IMR-90 (cell line): Measurements from ENCODE around the gene TNK2. TPM values are rescaled to one million over a fixed set of nuclear protein-coding genes. Genes with fewer than 3 reads are reported as not detected.

Experiments used
- ATAC-seq: fragments of 200-7000 bp; cut with Tn5 transposase; 2 replicates; pipeline ENCODE4 v1.9.1; 2020; ENCODE audit warnings: low read depth, mild to moderate bottlenecking, moderate library complexity
- BruUV-seq: library from RNA; stranded (reverse); fragments of 400-500 nt; replicated peaks from 2 replicates; lab custom pipeline; 2021; lab: Mats Ljungman, UMichigan
- CTCF ChIA-PET: fragments of 300-600 bp; formaldehyde crosslinking; extraction: SDS; loops from one replicate; lab custom pipeline; 2021; ENCODE audit warnings: antibody characterized with exemption; lab: Yijun Ruan, JAX
- POLR2A ChIA-PET: fragments of 300-600 bp; sonication (Branson Sonifier 250); formaldehyde crosslinking; loops from one replicate; lab custom pipeline; 2022; ENCODE audit warnings: antibody characterized with exemption; ENCODE audit not compliant: unreplicated experiment; lab: Charles Lee
- DNase-seq: peaks from one replicate; pipeline ENCODE4 v3.0.0; 2013
- H2AFZ ChIP-seq: replicated peaks from 2 replicates; pipeline ENCODE3; 2013; ENCODE audit warnings: low read length, mild to moderate bottlenecking; ENCODE audit not compliant: poor library complexity
- H2AK5ac ChIP-seq: 2 replicates; pipeline ENCODE4 v1.6.1; 2013; ENCODE audit warnings: low read depth, low read length, inconsistent platforms
- H2AK9ac ChIP-seq: replicated peaks from 2 replicates; pipeline ENCODE3; 2013; ENCODE audit warnings: mild to moderate bottlenecking, low read depth, low read length, moderate library complexity; ENCODE audit not compliant: poor library complexity
- H2BK120ac ChIP-seq: 2 replicates; pipeline ENCODE4 v1.6.1; 2013; ENCODE audit warnings: low read depth, low read length, inconsistent platforms
- H2BK15ac ChIP-seq: 3 replicates; pipeline ENCODE4 v1.6.1; 2013; ENCODE audit warnings: low read depth, low read length, inconsistent platforms
- H2BK20ac ChIP-seq: 2 replicates; pipeline ENCODE4 v1.6.1; 2013; ENCODE audit warnings: low read depth, mild to moderate bottlenecking, inconsistent platforms, low read length, moderate library complexity
- H2BK5ac ChIP-seq: 2 replicates; pipeline ENCODE4 v1.6.1; 2013; ENCODE audit warnings: mild to moderate bottlenecking, low read depth, low read length, inconsistent platforms; ENCODE audit not compliant: poor library complexity, severe bottlenecking
- H3K14ac ChIP-seq: replicated peaks from 2 replicates; pipeline ENCODE4 v1.6.1; 2013; ENCODE audit warnings: low read depth, low read length, inconsistent platforms
- H3K18ac ChIP-seq: 2 replicates; pipeline ENCODE4 v1.6.1; 2013; ENCODE audit warnings: low read depth, low read length, control low read depth
- H3K23ac ChIP-seq: 2 replicates; pipeline ENCODE4 v1.6.1; 2013; ENCODE audit warnings: low read depth, low read length, inconsistent platforms
- H3K27ac ChIP-seq: 2 replicates; pipeline ENCODE4 v1.5.1; 2013; ENCODE audit warnings: mild to moderate bottlenecking, control low read depth, low read length; ENCODE audit not compliant: insufficient read depth
- H3K27me3 ChIP-seq: 2 replicates; pipeline ENCODE4 v1.6.1; 2013; ENCODE audit warnings: low read length; ENCODE audit not compliant: control insufficient read depth, insufficient read depth
- H3K36me3 ChIP-seq: 2 replicates; pipeline ENCODE4 v1.6.1; 2013; ENCODE audit warnings: low read length, mixed read lengths; ENCODE audit not compliant: control insufficient read depth, insufficient read depth
- H3K4ac ChIP-seq: 2 replicates; pipeline ENCODE4 v1.6.1; 2013; ENCODE audit warnings: low read depth, low read length, inconsistent platforms
- H3K4me1 ChIP-seq: 2 replicates; pipeline ENCODE4 v1.6.1; 2013; ENCODE audit warnings: low read length, mixed read lengths; ENCODE audit not compliant: control insufficient read depth, insufficient read depth
- H3K4me2 ChIP-seq: 2 replicates; pipeline ENCODE4 v1.6.1; 2013; ENCODE audit warnings: low read depth, mild to moderate bottlenecking, control low read depth, low read length, moderate library complexity
- H3K4me3 ChIP-seq: 2 replicates; pipeline ENCODE4 v1.5.1; 2013; ENCODE audit warnings: low read depth, mild to moderate bottlenecking, control low read depth, low read length, moderate library complexity; ENCODE audit not compliant: insufficient read depth
- H3K56ac ChIP-seq: 2 replicates; pipeline ENCODE4 v1.6.1; 2013; ENCODE audit warnings: low read length, inconsistent platforms; ENCODE audit not compliant: insufficient read depth; ENCODE audit errors: extremely low read depth
- H3K79me1 ChIP-seq, 2 experiments: 2 replicates each; pipeline ENCODE4 v1.6.1; 2013; ENCODE audit warnings: low read length in 2 of 2, inconsistent platforms in 1 of 2, low read depth in 1 of 2
- H3K9ac ChIP-seq: 2 replicates; pipeline ENCODE4 v1.6.1; 2013; ENCODE audit warnings: low read depth, low read length, control low read depth
- H3K9me1 ChIP-seq: 2 replicates; pipeline ENCODE4 v1.6.1; 2013; ENCODE audit warnings: low read length, inconsistent platforms; ENCODE audit not compliant: insufficient read depth
- H3K9me3 ChIP-seq: 2 replicates; pipeline ENCODE4 v1.6.1; 2013; ENCODE audit warnings: low read length; ENCODE audit not compliant: control insufficient read depth, insufficient read depth
- H4K20me1 ChIP-seq: 2 replicates; pipeline ENCODE4 v1.6.1; 2013; ENCODE audit warnings: low read length, inconsistent platforms; ENCODE audit not compliant: insufficient read depth
- H4K5ac ChIP-seq: 2 replicates; pipeline ENCODE4 v1.6.1; 2013; ENCODE audit warnings: mild to moderate bottlenecking, low read depth, low read length, control low read depth
- H4K8ac ChIP-seq, 2 experiments: 2 replicates each; pipeline ENCODE4 v1.6.1; 2013; ENCODE audit warnings: low read depth in 2 of 2, low read length in 2 of 2, control low read depth in 1 of 2, inconsistent platforms in 1 of 2
- H4K91ac ChIP-seq: 2 replicates; pipeline ENCODE4 v1.6.1; 2013; ENCODE audit warnings: low read depth, low read length, inconsistent platforms; ENCODE audit not compliant: insufficient read depth
- CEBPB ChIP-seq: IDR thresholded peaks from 2 replicates; pipeline ENCODE4 v1.6.1; 2012; ENCODE audit warnings: low read depth, low read length, improper control_type of control experiment
- CHD1 ChIP-seq: IDR thresholded peaks from 2 replicates; pipeline ENCODE4 v1.6.1; 2012; ENCODE audit warnings: low read depth, low read length, improper control_type of control experiment
- CTCF ChIP-seq: conservative IDR thresholded peaks from 2 replicates; pipeline ENCODE4 v1.5.1; 2012; ENCODE audit warnings: mild to moderate bottlenecking, low read depth, low read length, improper control_type of control experiment
- ELK1 ChIP-seq: fragments of 150-350 bp; IDR thresholded peaks from 2 replicates; pipeline ENCODE4 v1.6.1; 2016; ENCODE audit warnings: low read depth, mild to moderate bottlenecking, low read length, moderate library complexity, borderline replicate concordance
- MAZ ChIP-seq: IDR thresholded peaks from 2 replicates; pipeline ENCODE4 v1.6.1; 2012; ENCODE audit warnings: low read depth, mild to moderate bottlenecking, low read length, improper control_type of control experiment, moderate library complexity, borderline replicate concordance
- NFE2L2 ChIP-seq: fragments of 150-350 bp; IDR thresholded peaks from 2 replicates; pipeline ENCODE4 v1.6.1; 2016; ENCODE audit warnings: low read depth, mild to moderate bottlenecking, low read length
- POLR2A ChIP-seq: IDR thresholded peaks from 2 replicates; pipeline ENCODE4 v1.6.1; 2012; ENCODE audit warnings: mild to moderate bottlenecking, low read depth, low read length
- RAD21 ChIP-seq: IDR thresholded peaks from 2 replicates; pipeline ENCODE4 v1.6.1; 2012; ENCODE audit warnings: low read length, improper control_type of control experiment
- RCOR1 ChIP-seq: IDR thresholded peaks from 2 replicates; pipeline ENCODE4 v1.6.1; 2012; ENCODE audit warnings: mild to moderate bottlenecking, low read length, improper control_type of control experiment; ENCODE audit not compliant: insufficient replicate concordance
- USF2 ChIP-seq: fragments of 150-350 bp; IDR thresholded peaks from 2 replicates; pipeline ENCODE4 v1.6.1; 2017; ENCODE audit warnings: mild to moderate bottlenecking, antibody characterized with exemption, low read length, low read depth
- whole genome bisulfite sequencing, 2 experiments: methylation state at CpG; one replicate each; pipeline versions ENCODE4 v1.1.5 to v1.1.7; 2013; ENCODE audit warnings: missing lambda C conversion rate in 2 of 2; ENCODE audit not compliant: insufficient read length in 1 of 2; ENCODE audit errors: extremely low coverage in 2 of 2; 5-methylcytosine and 5-hydroxymethylcytosine counted together
- dilution Hi-C: fragments of 300-500 bp; cut with HindIII; formaldehyde crosslinking; loops from one replicate; pipeline ENCODE4 v1.14.3; 2018; ENCODE audit warnings: low sequenced_read_pairs; ENCODE audit not compliant: unreplicated experiment
- in situ Hi-C: fragments of 300-500 bp; cut with MboI; formaldehyde crosslinking; loops from 3 replicates; pipeline ENCODE4 v1.14.3; 2019; ENCODE audit warnings: low sequenced_read_pairs, inconsistent platforms, mixed read lengths
- intact Hi-C: fragments of 100-400 bp; cut with micrococcal nuclease; formaldehyde crosslinking; loops from 2 replicates; pipeline ENCODE4 v1.10.0; 2022
- polyA plus RNA-seq, 3 experiments: library from polyadenylated mRNA; depleted of rRNA; stranded (reverse); fragments of >200 nt; gene quantifications; 2 replicates each; pipeline ENCODE4 v1.2.3, GENCODE V29; 2012; ENCODE audit warnings: low replicate concordance in 1 of 3
- total RNA-seq: library from RNA; depleted of rRNA; stranded (reverse); fragments of >200 nt; gene quantifications from 2 replicates; pipeline ENCODE4 v1.2.3, GENCODE V29; 2012

TNK2 gene
- total and polyA plus RNA-seq, 2 of the 4 experiments (the other 2 are of a cell fraction), result 2.2 to 13.8 TPM

GRCh38 chr3:195888981-195889869, 19.1 kb downstream of the TNK2 start (continued):
- TF ChIP-seq USF2, result no peak

GRCh38 chr3:195888311-195888761, 20.0 kb downstream of the TNK2 start:
- no peak overlapping the region for H3K4me3 ChIP-seq
- no peak overlapping the region for H3K4ac ChIP-seq
- no peak overlapping the region for H2AK5ac ChIP-seq
- intact Hi-C loops, result no loop called here
- no peak overlapping the region for H2BK120ac ChIP-seq
- H2AK9ac ChIP-seq, result no peak overlapping the region
- peaks cover 18% of the 10 kb centered on the region for H3K4me1 ChIP-seq
- no peak overlapping the region for H3K27ac ChIP-seq
- H3K9me1 ChIP-seq, result peaks cover 9% of the 10 kb centered on the region; the same call in 1 of the 2 replicates
- H3K23ac ChIP-seq, result no peak overlapping the region
- no peak overlapping the region for H4K91ac ChIP-seq
- WGBS, 2 experiments, result 95% methylated on average over 13 of the region's 18 CpGs; no CpG with 5 or more reads in 1 of the 2 experiments
- dilution Hi-C loops, result no loop called here
- H3K79me1 ChIP-seq, result peaks cover 23 to 47% of the 10 kb centered on the region in 2 experiments; a peak in 3 of 4 replicates
- H2BK5ac ChIP-seq, result no peak overlapping the region
- H3K14ac ChIP-seq, result no peak overlapping the region
- H3K9ac ChIP-seq, result no peak overlapping the region
- peaks cover 16% of the 10 kb centered on the region for H3K36me3 ChIP-seq
- H2BK20ac ChIP-seq, result no peak overlapping the region
- peaks cover 2% of the 10 kb centered on the region; the same call in 1 of the 2 replicates for H4K20me1 ChIP-seq
- H3K56ac ChIP-seq, result no peak overlapping the region
- no TSS peak for BruUV-seq
- H3K4me2 ChIP-seq, result no peak overlapping the region
- no peak overlapping the region for H3K18ac ChIP-seq
- ChIA-PET CTCF (no interaction called here), POLR2A (no interaction called here)
- no peak overlapping the region for H2BK15ac ChIP-seq
- ATAC-seq, result no peak
- H4K5ac ChIP-seq, result no peak overlapping the region
- no peak for DNase-seq
- H3K27me3 ChIP-seq, result no peaks in the 10 kb centered on the region
- in situ Hi-C loops, result no loop called here
- H4K8ac ChIP-seq, result no peak overlapping the region
- no peak overlapping the region for H2AFZ ChIP-seq
- no peaks in the 10 kb centered on the region for H3K9me3 ChIP-seq
- TF ChIP-seq NFE2L2, result no peak
- TF ChIP-seq CEBPB, result no peak
- TF ChIP-seq MAZ, result no peak
- no peak for TF ChIP-seq CTCF
- no peak for TF ChIP-seq RCOR1
- no peak for TF ChIP-seq POLR2A
- TF ChIP-seq ELK1, result no peak
- TF ChIP-seq USF2, result no peak
- TF ChIP-seq RAD21, result no peak
- TF ChIP-seq CHD1, result no peak
